NCI-H82 treated with DMSO at 0.1 percent for 48 hours (cell line): ENCODE results near the gene ATF1.
"Not testable (repeated sequence)": the region's sequence is repeated elsewhere in the genome, so short reads cannot be mapped to it uniquely, and the experiment has no call there.

Experiments
- DNase-seq: peaks from one replicate; lab custom pipeline; 2025; ENCODE audit not compliant: unreplicated experiment; lab: John Stamatoyannopoulos, UW

ATF1 gene

DNA sequence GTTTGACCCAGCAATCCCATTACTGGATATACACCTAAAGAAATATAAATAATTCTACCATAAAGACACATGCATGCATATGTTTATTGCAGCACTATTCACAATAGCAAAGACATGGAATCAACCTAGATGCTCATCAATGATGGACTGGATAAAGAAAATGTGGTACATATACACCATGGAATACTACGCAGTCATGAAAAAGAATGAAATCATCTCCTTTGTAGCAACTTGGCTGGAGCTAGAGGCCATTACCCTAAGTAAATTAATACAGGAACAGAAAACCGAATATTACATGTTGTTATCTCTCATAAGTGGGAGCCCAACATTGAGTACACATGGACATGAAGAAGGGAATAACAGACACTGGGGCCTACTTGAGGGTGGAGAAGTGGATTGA is 91.8 kb downstream of the ATF1 start:
- DNase-seq: not testable (repeated sequence)

DNA sequence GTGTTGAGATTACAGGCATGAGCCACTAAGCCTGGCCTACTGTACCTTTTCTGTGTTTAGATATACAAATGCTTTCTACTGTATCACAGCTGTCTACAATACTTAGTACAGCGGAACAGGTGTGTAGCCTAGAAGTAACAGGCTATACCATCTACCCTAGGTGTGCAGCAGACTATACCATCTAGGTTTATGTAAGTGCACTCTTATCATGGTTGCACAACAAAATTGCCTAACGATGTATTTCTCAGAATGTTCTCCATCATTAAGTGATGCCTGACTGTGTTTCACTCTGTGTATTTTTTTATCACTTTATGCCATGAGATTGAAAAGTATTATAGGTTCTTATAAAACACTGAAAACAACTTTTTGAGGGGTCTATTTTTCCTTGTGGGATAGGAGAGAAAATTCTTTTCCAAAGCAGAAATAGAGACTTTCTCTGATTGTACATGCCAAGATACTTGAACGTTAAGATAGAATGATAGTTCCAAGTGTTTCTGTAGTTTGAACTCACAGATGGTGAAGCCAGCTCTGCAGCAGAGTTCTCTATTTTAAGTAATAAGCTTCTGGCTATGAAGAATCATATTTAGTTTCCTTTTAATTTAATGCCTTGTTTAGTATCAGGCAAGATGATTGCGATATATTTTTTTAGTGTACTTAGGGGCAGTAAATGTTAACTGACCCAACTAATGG is 95.9 kb downstream of the ATF1 start:
- DNase-seq: no peak

DNA sequence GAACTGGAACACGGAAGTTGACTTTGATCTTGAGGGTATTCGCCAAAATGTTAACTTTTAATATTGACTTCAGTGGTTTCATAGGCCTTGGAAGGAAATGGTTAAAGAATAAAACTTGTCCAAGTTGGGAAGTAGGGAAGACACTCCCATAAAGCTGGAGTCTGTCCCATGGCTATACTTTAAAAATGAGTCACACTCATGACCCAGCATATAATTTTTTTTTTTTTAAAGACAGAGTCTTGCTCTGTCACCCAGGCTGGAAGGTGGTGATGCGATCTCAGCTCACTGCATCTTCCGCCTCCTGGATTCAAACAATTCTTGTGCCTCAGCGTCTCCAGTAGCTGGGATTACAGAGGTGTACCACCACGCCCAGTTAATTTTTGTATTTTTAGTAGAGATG is 98.4 kb downstream of the ATF1 start:
- DNase-seq: no peak

DNA sequence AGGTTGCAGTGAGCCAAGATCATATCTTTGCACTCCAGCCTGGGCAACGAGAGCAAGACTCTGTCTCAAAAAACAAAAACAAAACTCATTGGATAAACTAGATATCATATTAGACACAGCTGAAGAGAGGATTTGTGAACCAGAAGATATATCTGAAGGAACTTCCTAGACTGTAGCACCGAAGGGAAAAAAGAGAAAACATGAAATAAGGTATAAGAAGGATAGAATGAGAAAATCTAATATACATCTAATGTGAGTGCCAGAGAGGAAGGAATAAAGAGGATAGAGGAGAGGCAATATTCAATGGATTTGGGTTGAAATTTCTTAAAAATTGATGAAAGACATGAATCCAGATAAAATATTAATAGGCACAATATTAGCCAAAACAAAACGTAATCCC is 101.4 kb downstream of the ATF1 start:
- DNase-seq: no peak

DNA sequence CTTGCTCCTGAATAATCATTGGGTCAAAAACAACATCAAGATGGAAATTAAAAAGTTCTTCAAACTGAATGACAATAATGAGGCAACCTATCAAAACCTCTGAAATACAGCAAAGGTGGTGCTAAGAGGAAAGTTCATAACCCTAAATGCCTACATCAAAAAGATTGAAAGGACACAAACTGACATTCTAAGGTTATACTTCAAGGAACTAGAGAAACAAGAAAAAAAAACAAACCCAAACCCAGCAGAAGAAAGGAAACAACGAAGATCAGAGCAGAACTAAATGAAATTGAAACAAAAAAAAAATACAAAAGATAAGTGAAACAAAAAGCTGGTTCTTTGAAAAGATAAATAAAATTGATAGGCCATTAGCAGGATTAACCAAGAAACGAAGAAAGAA is 105.0 kb downstream of the ATF1 start:
- DNase-seq: not testable (repeated sequence)
